ENCODE results near the gene TDO2.
"Not testable (repeated sequence)": the region's sequence is repeated elsewhere in the genome, so short reads cannot be mapped to it uniquely, and the experiment has no call there.

TDO2 gene

DNA sequence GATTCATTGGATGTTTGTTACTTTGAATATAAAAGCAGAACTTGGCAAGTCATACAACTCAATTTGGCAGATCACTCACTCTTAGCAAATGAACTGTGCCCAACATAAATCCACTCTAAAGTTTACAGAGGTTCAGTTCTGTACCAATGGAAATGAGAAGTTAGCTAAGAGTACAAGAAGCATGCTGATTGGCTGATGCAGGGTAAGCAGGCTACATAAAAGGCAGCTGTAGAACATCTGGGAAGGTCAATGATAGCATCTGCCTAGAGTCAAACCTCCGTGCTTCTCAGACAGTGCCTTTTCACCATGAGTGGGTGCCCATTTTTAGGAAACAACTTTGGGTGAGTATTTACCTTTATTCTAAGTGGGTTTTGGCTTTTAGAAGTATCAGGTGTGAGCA lies at the start of gene TDO2:
TSS of gene TDO2 (plus strand) at position 244 of the 400 bp plus-strand sequence. CDS start at position 307, 63 bp downstream.
- DNase-seq (ENCODE audit: low read depth, low spot score), result peak; percentile 20

DNA sequence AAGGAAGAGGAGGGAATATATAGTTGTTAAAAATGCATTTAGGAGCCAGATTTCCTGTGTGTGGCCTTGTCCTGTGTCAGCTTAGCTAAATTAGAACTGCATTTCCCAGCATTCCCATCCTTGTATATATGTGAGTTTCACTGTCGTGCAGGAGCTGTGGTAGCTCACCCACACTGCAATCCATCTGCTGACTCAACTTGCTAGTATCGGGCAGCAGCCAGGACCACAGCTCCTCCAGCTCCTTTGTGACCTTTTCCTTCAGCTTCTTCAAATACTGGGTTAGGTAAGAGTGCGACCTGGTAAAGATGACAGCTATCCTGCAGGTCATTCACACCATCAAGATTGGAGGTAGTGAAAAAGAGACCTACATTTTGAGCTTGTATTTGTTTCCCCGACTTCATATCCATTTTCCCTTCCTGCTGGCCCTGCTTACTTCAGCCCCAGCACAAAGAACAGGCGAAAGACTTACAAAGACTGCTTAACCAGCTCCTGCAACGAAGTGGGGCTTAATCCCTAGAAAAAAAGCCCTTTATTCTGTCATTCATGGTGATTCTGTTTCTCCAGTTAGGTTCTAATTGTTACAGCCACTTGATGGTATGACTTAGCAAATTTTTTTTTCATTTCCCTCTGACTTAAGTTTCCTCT lies 48.8 kb upstream of the TDO2 start:
- DNase-seq (ENCODE audit: low read depth, low spot score), result peak; percentile 72

DNA sequence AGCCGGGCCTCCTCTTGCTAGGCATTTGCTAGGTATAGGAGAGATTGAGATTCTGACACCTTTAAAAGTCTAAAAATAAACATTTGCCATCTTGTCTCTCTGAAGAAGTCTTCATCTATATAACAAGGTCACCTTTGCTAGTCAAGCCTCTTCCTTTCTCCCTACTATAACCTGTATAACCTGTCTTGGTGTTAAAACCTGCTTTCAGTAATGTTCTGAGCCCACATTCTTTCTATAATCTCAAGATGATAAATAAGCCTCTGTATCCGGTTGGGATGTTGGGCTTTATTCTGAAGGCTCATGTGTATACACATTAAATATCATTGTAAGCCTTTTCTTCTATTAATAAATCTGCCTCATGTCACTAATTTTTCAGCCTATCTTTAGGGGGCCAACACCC lies 47.6 kb upstream of the TDO2 start:
- DNase-seq (ENCODE audit: low read depth, low spot score), result no peak

DNA sequence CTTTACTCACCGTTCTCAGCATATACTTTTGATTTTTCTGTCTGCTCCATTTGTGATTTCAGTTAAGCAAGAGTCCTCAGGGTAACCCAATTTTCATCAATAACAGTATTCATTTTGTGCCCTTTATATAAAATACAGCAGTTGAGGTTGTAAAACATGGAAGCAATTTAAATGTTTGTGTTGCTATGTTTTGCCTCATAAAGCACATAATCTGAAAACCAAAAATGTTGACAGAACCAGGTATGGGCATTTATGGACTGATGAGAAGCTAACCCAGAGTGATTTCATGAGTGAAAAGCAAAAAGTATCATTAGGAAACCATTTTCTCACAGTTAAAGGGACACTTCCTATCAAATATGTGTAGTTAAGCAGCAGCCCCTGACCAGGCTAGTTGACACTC lies 37.3 kb upstream of the TDO2 start, which contains the start of gene ASIC5:
TSS of gene ASIC5 (minus strand) at position 101 of the 400 bp plus-strand sequence. CDS start at position 50, 51 bp downstream.
- no peak for DNase-seq (ENCODE audit: low read depth, low spot score)

DNA sequence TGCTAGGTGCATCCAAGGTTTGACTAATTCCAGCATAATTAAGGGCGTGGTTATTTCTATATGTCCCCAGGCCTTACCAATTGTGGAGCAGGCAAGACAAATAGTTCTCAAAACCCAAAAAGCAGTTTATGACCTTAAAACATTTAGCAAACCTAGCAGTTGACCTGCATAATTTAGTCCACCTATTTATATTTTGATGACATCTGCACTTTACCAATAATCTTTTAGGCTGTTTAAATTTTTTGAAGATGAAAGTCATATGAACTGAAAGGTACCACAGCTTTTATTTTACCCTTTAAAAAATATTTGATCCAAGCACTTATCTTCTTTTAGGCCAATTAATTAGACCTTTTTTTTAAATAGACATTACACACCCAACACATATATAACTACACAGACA lies 27.6 kb upstream of the TDO2 start:
- no peak for DNase-seq (ENCODE audit: low read depth, low spot score)

DNA sequence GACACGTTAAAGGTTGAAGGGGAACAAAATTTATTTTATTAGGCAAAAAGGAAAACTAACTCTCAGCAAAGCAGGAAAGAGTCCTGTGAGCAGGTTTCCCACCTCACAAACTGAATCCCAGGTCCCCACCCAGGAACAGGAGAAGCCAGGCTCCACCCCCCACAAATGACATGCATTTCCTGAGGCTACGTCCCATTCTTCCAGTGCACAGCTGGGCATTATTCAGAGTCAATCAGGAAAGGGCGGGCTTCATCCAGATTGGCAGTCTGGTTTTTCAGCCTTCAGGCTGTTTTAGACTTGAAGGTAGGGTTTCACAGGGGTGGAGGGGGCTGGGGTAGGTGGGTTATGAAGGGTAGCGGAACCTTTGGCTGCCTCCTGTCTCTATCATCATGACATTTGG lies 25.5 kb upstream of the TDO2 start:
- DNase-seq (ENCODE audit: low read depth, low spot score), result no peak

DNA sequence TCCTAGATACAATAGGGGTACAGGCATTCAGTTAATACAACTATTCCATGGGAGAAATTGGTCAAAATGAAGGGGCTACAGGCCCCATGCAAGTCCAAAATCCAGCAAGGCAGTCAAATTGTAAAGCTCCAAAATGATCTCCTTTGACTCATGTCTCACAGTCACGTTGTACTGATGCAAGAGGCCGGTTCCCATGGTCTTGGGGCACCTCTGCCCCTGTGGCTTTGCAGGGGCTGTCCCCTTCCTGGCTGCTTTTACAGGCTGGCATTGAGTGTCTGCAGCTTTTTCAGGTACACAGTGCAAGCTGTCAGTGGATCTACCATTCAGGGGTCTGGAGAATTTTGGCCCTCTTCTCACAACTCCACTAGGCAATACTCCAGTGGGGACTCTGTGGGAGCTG lies 24.9 kb upstream of the TDO2 start:
- no peak for DNase-seq (ENCODE audit: low read depth, low spot score)

DNA sequence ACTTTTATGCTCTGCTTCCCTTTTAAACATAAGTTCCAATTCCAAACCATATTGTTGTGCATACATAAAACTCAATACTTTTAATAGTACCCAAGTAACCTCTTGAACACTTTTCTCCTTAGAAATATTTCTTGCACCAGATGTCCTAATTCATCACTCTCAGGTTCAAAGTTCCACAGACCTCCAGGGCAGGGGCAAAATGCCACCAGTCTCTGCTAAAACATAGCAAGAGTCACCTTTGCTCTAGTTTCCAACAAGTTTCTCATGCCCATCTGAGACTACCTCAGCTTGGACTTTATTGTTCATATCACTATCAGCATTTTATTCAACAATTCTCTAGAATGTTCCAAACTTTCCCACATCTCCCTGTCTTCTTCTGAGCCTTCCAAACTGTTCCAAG lies 23.7 kb upstream of the TDO2 start:
- no peak for DNase-seq (ENCODE audit: low read depth, low spot score)

DNA sequence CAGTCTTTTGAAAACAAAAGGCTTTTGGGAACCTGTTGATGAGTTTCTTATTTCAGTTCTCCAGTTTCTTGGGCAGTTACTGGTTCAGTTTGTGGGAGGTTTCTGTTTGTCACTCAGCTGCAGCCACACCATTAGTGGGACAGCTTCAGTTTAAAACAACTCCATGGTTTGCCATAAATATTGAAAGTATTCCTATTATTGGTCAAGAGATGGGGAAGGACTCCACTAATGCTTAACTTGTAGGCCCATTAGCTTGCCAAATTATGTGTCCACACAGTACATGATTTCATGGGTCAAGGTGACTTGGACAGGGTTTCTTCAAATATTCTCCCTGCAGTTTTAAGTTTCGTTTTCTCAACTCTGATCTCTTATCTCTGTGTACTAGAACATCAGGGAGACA lies 21.9 kb upstream of the TDO2 start:
- no peak for DNase-seq (ENCODE audit: low read depth, low spot score)

DNA sequence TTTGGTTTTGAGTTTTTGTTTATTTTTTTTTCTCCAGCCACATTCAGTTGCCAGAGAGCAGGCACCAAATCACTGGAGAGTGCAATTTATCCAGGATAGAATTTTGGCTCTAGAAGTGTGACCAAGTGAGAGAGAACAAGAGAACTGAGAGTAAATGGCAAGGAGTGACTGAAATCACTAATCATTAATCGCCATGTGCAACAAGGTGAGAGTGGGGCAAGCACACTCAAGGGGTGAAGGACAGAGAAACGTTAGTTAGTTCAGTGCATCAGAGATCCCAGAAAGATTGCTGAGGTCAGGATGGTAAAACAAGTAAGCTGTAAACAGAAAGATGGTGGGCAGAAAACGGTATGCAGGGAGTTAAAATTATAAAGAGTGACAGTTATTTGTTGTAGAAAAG lies 19.6 kb upstream of the TDO2 start:
- DNase-seq (ENCODE audit: low read depth, low spot score), result no peak

DNA sequence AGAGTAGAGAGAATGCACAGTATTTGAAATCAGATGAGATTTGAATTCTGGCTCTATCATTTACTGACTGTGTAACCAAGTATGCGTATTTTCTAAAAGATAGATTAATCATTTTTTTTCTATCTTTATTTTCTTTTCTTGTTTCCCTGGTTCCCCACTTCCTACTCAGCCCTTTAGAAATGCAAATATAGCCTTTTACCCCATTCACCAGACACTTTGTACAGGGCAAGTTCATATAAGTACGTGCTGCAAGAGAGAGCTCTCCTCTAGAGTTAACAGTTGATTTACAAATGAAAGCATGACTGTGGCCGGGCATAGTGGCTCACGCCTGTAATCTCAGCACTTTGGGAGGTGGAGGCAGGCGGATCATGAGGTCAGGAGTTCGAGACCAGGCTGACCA lies 17.8 kb upstream of the TDO2 start:
- peak; percentile 9 for DNase-seq (ENCODE audit: low read depth, low spot score)

DNA sequence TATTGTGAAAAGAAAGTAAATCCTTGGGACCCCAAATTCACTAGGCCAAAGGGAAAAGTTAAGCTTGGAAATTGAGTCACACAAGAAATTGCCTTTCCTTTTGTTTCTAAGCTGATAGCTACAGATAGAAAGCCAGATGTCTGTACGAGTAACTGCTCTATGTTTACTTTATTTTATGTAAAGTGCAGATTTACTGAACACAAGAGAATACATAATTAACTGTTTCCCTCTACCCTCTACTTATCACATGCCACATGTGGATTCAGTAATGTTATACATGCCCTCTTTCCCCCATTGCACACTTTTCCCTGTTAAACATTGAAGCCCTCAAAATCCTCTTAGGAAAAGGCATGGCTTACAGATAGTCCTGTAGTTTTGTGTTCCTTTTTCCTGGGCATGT lies 16.5 kb upstream of the TDO2 start:
- DNase-seq (ENCODE audit: low read depth, low spot score), result no peak

DNA sequence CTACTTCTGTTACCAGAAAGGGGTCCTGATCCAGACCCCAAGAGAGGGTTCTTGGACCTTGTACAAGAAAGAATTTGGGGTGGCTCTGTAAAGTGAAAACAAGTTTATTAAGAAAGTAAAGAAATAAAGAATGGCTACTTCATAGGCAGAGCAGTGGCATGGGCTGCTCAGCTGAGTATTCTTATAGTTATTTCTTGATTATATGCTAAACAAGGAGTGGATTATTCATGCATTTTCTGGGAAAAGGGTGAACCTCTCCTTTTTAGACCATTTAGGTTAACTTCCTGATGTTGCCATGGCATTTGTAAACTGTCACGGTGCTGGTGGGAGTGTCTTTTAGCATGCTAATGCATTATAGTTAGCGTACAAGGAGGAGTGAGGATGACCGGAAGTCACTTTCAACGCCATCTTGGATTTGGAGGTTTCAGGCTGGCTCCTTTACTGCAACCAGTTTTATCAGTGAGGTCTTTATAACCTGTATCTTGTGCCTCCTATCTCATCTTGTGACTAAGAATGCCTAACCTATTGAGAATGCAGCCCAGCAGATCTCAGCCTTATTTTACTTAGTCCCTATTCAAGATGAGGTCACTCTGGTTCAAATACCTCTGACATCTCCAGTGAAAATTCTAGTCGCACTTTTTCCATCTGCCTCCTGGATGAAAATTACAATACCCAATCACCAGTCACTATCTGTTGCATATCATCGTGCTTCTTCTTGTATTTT lies 15.5 kb upstream of the TDO2 start:
- DNase-seq (ENCODE audit: low read depth, low spot score), result no peak

DNA sequence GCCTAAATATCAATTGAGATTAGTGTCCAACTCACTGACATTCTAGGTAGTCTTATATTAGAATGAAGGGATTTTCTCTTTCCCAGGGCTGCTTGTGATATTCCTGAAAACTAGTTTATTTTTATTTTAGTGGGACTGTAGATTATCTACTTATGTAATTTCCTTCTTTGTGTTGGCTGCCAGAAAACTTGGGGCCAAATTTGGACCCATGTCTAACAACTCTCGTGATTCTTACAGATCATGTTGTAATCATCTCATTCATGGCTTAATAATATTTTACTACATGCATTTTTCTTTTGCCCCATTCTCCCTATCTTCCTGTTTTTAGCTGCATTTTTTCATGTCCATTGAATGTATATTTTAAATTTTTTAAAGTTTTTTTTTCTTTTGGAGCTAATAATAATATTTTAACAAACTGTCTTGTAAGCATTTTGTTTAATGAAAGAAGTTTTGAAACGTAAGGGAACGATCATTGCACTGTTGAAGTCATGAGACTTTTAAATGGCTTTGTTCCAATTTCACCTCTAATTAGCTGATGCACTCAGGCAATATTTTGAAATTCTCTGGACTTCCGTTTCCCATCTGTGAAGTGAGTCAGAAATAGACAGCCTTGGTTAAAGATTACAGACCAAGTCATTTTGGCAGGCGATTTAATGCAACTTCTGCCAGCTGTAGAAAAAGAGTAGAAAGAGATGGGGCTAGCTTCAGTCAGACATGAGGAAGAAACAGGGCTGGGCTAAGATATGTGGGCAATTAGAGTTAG lies 14.3 kb upstream of the TDO2 start:
- peak; percentile 75 for DNase-seq (ENCODE audit: low read depth, low spot score)

DNA sequence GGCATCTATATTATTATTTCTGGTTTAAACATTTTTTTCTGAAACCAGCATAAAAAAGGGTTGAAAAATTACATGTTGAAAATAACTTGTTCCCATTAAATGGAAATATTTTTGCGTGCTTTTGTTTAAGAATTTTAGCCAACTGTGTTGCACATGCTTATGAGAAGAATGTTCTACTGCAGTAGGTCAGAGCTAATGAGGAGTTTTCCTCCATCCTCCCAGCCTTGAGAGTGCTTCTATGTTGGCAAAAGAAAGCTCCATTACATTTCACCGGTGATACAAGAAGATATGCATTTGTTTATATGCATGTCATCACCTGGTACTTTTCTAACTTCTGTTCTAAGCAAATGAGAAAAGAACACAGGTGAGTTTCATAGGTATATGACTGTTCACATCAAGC lies 13.6 kb upstream of the TDO2 start:
- no peak for DNase-seq (ENCODE audit: low read depth, low spot score)

DNA sequence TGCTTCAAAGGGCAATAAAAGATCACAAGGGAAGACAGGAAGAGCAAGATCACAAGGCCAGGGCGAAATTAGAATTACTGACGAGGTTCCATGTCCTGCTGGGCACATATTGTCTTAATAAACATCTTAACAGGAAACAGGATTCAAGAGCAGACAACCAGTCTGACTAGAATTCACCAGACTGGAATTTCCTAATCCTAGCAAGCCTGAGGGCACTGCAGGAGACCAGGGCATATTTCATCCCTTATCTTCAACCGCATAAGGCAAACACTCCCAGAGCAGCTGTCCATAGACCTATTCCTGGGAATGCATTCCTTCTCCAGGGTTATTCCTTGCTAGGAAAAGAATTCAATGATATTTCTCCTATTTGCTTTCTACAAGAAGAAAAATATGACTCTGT lies 12.4 kb upstream of the TDO2 start:
- no peak for DNase-seq (ENCODE audit: low read depth, low spot score)

DNA sequence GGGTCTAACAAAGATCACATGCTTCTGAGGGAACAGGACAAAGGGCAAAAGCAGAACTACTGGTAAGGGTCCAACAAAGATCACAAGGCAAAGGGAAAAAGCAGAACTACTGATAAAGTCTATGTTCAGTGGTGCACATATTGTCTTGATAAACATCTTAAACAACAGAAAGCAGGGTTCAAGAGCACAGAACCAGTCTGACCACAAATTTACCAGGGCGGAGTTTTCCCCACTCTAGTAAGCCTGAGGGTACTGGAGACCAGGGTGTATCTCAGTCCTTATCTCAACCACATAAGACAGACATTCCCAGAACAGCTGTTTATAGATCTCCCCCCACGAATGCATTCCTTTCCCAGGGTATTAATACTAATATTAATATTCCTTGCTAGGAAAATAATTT lies 5.1 kb upstream of the TDO2 start:
- not testable (repeated sequence) for DNase-seq (ENCODE audit: low read depth, low spot score)

DNA sequence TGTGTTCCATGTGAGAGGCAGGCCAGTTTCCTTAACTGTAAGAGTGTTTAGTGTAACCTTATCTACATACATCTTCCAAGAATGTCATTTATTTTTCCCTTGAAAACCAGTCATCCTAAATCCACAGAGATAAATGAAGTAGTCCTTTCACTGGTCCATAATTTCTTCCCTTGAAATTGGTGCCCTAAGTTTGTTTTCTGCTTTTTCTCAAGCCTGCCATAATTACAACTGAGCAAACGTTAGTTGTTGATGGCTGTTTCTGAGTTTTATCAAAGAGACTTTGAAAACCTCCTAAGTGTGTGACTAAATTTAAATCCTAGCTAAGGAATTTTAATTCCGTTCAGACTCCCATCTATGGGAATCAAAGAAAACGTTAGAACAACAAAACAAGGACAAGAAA lies 3.6 kb upstream of the TDO2 start:
- DNase-seq (ENCODE audit: low read depth, low spot score), result no peak

DNA sequence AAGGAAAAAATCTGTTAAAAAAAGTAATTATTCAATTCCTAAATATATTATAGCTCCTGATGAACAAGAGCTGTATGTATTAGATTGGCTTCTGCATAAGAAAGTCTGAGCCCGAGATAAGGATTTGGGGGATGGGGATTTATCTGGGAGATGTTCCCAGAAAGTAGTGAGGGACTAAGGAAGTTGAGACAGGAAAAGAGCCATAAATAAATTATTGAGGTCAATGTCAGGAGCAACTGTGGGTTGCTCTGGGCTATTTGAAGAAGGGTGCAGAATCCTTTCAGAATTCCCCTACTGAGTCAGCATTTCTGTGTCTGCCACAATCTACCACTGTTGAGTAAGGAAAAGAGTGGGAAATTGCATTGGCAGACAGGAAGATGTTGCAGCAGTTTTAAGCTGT lies 3.1 kb upstream of the TDO2 start:
- DNase-seq (ENCODE audit: low read depth, low spot score), result peak; percentile 41

DNA sequence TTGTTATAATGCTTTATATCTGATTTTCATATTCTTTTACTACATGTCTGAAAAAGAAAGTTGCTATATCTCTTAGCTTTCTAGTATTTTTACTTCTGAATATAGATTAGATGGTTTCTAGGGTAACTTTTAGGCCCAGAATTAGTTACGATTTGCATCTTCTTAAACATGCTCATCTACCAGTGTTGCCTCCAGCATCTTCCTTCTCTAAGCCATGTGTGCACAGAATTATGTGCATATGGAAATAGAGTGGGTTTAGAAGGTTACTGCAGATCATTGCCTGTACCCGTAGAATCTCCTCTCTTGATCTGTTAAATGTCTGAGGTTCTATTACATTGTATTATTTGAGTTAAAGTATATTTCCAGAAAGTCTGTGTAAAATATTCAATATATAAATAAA lies 2.5 kb upstream of the TDO2 start:
- DNase-seq (ENCODE audit: low read depth, low spot score), result no peak

DNA sequence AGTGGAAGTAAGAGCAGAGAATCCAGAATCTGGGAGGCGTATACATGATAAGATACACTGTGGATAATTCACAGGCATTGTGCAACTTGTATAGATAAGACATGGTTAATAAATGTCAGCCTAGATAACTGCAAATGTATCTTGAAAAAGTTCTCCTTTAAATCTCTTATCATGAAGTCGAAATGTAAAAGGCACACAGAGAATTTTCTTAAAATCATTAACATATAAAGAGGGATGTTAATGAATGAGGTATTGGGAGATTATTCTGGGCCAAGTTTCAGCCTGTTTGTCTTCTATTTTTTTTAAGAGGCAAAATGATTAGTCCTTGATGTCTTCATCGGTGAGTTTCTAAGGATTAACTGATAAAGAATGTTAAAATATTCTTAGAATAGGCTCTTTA lies 835 bp downstream of the TDO2 start:
- no peak for DNase-seq (ENCODE audit: low read depth, low spot score)

DNA sequence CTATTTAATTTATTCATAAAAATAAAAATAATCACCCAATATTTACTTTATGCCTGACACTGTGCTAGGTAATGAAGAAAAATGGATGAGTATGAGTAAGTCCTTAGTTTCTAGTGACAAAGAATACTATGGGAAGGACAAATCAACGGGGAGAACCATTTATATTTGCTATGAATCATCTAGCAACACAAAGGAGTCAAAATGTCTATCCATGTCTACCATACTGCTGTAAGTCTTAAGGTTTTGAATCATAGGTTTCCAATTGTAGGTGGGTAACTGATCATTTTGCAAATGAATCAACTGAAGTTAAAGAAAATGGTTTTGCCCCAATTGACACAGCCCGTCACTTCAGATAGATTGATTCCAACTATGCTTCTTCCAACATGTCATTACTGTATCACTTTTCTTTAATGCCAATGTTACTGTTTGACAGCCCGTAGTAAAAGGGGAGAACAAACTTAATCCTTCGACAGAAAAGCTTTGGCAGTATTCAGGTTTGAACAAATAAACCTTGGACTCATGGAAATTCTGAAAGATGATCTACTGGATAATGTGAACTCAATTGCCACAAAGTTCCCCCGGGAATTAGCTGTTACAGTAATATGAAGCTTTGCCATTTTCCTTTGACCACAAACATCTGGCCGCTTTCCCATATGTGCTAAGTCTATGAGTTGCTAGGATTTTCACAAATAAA lies 3.2 kb downstream of the TDO2 start:
- DNase-seq (ENCODE audit: low read depth, low spot score), result peak; percentile 97

All from astrocyte of the hippocampus (primary cell).